GM19468 (cell line): ENCODE data around the gene GFRA1.

Experiments
- ATAC-seq: cut with Tn5 transposase; IDR thresholded peaks from one replicate; pipeline ENCODE4 v1.9.1; 2021; ENCODE audit warnings: mild to moderate bottlenecking, moderate library complexity, moderate number of reproducible peaks; ENCODE audit not compliant: unreplicated experiment; ENCODE audit errors: extremely low read depth

The GFRA1 gene

DNA sequence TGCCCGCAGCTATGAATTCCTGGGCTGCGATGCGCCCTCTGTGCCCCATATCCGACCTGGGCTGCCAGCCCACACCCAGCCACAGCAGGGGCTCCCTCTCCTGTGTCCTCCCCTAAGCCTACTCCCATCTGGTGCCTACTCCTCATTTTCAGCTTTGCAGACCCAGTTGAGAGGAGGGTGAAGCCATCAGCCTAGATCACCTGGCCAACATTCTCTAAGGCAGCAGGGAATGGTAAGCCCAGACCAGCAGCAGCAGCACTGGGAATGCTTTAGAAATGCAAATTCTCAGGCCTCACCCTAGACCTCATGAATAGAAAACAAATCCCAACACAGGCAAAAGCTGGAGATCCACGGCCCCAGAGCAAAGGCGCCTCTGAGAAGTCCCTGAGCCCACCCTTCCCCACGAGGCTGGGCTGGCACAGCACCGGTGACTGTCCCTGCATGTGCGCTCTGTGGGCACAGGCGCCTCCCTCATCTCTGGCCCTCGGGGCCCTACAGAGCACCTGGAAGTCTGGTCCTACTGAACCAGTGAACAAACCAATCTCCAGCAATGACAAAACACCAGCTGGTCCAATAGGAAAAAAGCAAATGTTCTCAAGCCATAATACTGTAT lies 161.4 kb downstream of the GFRA1 start:
- no peak for ATAC-seq

DNA sequence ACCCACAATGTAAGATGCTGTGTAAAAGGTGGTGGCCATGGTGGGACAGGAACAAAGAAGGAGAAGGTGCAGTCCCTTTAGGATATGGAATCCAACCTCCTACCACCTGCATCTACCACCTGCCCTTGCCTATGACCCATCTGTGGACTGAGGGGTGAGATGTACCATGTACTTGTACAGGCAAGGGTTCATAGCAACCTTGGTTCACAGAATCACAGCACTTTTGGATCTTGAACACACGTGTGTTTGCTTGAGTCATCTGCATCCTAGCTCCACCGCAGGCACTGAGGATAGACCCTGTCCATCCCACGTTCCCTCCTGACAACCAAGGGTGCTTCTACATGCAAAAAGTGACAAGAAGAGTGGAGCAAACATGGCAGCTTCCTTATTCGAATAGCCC lies 162.3 kb downstream of the GFRA1 start:
- no peak for ATAC-seq

DNA sequence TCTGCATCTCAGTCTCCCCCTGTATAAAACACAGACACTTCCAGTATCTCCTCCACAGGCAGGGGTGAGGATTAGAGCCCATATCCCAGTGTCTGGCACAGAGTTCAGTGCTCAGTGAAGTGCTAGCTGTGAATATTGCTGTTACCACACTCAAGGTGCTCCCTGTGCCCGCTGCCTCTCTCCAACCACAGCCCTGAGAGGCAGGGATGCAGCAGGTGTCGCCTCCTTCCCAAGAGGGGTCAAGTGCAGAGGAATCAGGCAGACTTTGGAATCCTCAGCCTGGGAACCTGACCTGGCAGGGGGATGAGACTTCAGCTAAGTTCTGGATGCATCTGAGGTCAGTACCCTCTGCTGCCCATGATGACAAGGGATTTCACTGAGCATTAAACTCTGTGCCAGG lies 163.1 kb downstream of the GFRA1 start:
- no peak for ATAC-seq

DNA sequence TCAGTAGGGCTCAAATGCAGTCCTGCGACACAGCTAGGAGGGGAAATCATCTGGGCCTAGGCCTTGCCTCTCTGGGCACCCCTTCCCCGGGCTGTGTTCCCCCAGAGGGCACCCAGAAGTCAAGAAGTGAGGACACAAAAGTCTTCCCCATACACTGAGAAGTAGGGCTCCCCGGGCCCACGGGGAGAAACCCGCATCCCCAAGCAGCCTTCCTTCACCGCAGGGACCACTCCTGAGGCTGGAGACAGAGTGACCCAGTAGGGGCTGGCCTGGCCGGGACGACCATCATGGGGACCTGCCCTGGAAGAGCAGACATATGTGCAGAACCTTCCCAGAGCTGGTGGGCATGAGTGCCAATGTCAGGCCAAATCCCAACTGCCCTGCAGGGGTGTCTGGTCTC lies 163.5 kb downstream of the GFRA1 start:
- no peak for ATAC-seq

DNA sequence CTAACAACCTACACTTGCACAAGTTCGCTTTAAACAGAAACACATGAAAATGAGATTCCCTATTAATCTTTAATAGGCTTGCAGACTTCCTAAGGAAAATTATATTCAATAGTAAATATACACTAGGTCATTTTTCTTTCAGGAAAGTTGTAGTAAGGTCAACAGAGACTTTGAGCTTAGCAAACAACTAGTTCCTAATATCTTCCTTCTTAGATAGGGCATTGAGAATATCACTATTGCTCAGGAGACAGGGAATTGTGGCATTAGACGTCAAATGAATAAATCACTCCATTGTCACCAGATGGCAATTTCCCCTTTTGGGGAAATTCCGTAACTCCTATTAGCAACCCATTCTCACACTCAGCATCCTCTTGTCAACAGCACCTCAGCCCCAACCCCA lies 164.9 kb downstream of the GFRA1 start:
- no peak for ATAC-seq

DNA sequence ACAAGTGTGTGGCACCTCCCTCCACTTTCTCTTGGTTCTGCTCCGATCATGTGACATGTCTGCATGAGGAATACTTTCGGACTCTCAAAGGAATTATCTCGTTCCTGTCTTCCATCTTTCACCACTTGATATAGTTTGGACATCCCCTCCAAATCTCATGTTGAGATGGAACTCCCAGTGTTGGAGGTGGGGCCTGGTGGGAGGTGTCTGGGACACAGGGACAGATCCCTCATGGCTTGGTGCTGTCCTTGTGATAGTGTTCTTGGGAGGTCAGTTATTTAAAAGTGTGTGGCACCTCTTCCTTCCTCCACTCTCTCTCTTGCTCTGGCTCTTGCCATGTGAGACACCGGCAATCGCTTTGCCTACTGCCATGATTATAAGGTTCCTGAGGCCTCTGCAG lies 166.4 kb downstream of the GFRA1 start:
- ATAC-seq = no peak

DNA sequence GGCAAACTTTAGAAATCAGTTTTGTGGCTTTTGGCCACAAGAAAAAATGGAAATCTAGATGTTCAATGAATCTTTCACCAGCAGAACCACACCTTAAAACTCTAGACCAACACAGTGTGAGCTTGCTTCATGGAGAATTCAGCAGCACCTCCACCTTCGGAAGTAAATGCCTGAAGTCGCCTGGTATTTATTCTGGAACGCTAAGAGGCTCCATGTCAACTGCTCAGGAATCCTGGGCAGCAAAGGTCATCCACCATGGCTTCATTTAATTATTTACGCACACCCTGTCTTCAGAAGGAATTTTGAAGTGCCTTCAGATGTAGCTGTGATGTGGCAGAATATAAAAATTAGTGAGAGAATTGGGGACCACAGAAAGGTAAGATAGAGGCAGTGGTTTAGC lies 167.7 kb downstream of the GFRA1 start:
- no peak for ATAC-seq

DNA sequence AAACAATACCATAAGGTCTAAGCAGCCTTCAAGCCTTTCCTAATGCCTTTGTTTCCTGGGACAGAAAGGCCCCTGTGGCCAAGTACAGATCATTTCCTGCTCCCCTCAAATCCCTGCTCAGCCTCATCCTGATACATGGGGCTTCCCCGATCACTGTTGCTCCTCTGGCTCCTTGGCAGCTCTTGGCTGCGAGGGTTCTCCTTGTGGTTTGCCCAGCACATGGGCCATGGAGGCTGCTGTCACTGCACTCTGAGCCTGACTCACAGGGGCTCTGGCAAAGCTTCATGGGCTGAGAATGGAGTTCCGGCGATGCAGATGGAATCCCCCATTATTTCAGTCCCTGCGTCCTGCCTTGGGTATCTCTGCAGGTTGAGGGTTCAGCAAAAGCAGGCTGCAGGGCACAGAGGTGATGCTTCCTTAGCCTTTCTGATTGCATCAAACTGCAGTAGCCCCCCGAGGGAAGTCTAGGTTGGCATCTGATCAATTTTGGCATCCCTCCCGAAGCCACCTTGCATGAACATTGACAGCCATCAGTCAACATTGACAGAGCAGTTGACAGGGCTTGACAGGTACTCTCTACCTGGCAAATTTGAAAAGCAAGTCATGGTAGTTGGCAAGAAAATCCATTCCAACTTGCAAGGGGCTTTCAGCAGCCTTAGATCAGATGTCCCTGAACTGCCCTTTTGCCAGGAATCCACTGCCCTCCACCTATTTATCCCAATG lies 168.6 kb downstream of the GFRA1 start:
- no peak for ATAC-seq

DNA sequence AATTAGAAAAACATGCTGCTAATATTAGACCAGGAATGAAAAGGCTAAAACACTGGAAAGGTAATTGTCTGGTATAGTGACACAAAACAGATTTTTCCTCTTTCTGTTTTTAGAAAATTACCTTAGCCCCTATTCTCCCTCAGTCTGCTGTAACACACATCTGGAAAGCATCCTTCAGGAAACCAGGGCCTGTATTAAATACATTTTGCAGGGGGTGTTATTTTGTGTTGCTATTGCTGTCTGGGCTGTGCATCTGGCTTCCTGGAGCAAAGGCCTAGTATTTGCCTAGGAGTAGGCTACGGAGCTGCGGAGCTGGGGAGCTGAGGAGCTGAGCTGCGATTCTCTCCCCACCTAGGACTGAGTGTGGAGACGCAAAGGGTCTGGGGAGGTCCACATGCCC lies 169.3 kb downstream of the GFRA1 start:
- ATAC-seq = no peak

DNA sequence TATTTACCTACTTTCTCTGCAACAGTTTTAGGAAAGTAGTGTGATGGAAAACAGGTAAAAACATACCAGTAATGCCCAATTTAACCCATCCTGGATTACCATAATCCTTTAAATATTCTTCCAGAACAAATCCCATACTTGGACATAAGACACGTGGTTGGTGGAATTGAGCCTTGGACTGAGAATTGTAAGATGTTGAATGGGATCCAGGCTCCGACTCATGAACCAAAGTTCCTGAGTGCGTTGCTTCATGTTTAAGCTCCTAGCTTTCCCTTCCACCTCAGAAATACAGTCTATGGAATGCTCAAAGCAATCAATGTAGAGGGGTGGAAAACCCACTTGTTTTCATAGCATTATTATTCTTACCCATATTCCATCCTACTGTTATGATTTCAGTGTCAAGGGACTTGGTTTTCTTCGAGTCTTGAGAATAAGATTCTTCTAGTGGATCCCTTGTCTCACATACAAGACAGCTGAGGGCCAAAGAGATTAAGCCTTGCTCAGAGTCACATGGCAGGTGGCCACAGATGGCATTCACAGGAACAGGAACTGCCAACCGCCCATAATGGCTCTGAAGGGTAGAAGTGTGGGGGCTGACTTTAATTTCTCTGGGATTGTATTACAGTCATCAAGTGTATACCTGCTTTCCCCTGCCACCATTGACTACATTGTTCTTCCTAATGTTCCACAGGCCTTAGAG lies 171.2 kb downstream of the GFRA1 start:
- ATAC-seq = no peak

DNA sequence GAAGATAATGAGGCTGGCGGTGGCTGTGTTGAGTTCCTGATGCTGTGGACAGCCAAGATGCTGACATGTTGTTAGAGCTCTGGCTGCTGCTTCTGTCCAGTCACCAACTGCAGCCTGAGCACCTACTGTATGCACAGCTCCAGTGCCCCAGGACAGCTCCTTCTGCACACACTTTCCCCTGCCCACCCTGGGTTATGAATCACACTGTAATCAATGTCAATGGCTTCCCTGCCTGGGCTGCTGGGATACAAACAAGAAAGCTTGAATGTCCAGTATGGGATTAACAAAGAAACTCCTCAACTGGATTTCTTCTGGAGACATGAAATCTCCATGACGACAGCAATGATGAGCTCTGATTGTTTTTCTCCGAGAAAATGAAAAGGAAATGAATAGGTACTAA lies 172.0 kb downstream of the GFRA1 start:
- no peak for ATAC-seq

DNA sequence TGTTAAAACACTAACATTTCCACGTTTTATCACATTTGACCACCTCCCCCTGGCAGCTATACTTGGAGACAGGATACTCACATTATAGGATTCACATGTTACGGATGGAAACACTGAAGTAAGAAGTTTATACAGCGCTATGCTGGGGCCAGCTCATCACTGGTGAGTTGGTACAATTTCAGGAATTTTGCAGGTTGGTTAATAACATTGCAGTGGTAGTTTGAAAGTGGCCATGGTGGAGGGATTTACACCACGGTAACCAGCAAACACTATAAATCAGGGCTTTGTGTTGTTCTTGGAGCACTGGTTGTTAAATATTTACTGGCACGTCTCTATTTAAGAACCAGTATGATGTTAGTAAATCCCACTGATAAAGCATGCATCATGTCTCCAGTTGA lies 174.0 kb downstream of the GFRA1 start:
- no peak for ATAC-seq

DNA sequence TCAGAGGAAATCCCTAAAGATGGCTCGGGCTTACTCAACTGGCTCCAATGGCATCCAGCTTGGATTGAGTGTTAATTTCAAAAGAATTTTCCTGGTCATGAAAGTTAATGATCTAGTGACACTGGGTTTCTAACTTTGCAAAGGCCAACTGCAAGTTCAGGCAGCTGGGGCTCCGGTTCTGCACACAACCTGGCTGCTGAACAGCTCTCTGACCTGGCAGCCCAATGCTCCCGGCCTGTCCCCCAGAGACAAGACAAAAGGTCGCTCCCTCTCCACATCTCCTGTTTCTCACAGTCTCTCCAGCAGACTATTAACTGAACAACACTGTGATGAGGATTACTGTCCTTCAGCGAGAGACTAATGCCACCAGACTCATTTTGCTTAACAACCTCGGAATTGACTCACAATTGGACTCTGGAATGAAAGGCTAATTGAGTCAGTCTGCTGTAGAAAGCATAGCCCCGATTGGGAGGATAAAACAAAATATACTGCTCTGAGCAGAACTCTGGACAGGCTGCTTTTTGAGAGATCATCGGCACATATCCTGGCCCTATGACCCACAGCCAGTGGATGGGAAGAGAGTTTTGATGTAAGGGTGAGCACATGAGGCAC lies 174.5 kb downstream of the GFRA1 start:
- no peak for ATAC-seq

DNA sequence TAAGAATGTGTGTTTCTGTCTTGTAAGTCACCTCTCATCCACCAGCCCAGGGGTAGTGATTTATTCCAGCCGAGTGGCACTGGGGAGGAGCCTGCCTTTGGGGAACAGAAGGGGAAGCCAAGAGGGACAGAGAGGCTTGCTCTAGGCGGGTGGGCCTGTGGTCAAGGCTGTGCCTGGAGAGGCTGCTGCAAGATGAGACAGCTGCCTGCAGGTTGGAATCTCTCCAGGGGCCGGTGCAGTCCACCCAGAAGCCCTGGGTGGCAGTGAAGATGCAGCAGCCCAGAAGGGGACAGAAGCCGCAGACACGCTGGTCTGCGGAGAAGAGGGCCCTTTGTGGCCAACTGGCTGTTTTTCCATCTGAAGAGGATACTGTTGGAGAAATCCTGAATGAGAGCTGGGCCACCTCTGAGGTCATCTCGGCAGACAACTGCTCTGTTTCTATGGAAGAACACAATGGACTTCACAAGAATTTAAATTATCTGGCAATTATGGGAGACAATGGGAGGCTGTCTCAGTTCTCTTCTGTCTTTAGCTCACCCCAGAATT lies 175.7 kb downstream of the GFRA1 start:
- no peak for ATAC-seq

DNA sequence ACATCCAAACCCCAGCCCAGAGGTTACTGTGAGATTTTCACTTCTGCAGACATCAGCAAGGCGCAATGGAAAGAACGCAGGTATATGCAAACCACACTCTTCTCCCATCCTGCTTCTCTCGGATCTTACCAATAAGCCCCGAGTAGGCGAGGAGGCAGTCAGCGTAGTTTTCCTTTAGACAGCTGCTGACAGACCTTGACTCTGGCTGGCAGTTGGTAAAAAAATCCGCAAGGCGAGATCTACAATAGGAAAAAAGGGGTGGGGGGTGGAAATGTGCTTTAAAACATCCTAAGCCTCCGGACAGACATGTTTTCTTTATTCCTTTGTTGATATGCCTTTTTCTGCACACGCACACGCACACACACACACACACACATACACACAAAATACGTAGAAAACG lies 176.5 kb downstream of the GFRA1 start:
- ATAC-seq = no peak

DNA sequence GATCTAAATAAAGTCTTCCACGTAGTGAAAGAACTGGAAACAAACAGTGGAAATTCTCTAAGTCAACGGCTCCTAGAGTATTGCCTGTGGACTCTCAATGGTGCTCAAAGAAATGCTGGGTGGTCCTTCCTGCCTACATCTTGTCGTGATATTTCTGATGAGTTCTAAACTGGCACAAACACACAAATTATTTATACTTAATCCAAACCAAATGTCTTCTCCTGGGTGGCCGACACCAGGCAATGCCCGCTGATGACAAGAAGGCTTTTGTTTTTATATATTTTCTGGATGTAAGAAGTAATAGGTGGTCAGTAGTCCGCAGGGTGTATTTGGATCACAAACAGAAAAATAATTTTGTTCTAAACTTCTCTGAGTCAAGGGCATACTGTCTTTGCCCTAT lies 178.7 kb downstream of the GFRA1 start:
- ATAC-seq = no peak

DNA sequence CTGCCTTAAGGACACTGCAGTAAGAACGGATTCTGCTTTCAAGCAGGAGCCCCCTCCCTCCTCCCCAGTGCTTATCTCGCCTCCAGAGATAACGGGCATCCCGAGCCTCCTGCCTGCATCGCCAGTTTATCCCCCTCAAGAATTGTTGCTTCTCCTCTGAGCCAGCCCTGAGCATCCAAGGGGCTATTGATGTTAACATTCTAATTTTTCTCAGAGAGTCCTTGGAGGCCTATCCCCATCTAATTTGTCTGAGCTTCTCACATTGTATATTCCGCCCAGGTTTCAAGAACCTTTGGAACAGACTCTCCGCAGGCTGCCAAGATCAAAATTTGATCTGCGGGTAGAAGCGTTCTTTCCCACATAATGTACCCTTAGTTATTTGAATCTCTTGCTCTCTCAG lies 180.0 kb downstream of the GFRA1 start:
- no peak for ATAC-seq

DNA sequence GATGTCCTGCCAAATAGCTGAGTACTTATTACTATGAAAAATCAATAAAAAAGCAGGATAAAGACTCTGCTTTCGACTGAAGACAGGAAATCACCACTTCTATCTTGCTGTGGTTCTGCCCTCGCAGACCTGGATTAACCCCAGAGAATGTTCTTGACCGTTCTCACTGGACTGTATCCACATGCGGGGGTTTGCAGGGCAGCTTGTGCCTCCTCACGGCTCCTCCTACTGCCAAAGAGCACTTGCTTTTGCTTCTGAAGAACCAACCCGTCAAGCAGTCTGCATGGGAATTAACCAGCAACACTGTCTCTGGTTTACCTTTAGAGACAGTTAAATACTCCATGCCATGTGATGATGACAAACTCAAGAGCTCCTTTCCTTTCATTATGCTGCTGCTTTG lies 184.0 kb downstream of the GFRA1 start:
- no peak for ATAC-seq

DNA sequence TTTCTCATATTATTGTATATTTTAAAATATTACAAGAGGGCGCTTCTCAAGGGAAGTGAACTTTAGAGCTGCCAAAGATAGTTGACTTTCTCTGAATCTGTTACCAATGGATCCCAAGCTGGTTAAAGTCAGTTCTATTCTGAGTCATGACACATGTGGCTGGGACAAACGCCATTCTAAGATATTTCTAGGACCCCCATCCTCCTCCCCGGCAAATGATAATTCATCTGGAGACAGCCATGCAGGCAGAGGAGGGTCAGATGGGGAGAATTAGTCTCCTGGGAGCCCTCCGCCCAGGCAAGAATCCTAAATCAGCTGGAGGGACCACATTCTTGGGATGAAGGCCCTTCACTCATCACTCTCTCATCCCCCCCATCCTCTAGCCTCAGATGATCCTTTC lies 187.7 kb downstream of the GFRA1 start:
- no peak for ATAC-seq

DNA sequence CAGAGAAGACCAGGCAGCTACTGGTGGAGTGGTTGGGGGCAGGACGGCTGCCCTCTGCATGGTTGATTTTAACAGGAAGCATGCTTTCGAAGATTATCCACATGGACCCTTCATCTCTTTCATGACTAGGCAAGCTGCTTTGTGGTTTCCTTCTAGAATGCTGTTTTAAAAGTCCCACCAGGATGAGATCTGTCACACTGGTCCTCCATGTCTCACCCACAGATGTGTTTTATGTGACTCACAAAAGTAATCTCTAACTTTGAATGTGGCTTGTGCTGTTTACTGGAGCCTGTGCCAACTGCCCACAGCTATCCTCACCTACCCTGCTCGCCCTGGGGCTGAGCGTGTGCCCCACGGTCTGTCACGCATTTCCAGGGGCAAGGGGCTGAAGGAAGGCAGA lies 188.8 kb downstream of the GFRA1 start:
- ATAC-seq = no peak

DNA sequence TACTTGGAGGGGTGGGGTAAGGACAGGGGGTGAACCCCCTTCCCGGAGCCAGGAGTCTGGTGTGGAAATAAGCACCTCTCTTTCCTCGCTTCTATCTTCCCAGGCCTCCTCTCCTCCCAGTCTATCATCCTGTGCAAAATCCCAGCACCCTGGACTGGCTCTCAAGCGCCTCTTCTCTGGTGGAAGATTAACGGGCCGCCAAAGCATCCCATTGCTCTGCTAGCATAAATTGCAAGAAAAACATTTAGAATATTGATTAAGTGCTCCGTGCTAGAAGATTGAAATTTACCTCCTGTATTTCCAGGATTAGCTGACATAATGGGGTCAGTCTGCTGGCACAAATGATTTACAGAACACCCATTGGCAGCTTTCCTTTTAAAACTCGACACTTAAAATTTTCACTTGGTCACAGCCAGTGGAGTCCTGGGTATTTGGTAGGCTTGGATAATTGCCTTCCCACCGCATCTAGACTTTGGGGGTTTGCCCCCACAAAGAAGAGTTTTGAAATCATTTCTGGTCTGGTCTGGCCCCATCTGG lies 189.7 kb downstream of the GFRA1 start:
- ATAC-seq = no peak
